ENCODE data around the gene JAKMIP1.

Gene JAKMIP1

DNA sequence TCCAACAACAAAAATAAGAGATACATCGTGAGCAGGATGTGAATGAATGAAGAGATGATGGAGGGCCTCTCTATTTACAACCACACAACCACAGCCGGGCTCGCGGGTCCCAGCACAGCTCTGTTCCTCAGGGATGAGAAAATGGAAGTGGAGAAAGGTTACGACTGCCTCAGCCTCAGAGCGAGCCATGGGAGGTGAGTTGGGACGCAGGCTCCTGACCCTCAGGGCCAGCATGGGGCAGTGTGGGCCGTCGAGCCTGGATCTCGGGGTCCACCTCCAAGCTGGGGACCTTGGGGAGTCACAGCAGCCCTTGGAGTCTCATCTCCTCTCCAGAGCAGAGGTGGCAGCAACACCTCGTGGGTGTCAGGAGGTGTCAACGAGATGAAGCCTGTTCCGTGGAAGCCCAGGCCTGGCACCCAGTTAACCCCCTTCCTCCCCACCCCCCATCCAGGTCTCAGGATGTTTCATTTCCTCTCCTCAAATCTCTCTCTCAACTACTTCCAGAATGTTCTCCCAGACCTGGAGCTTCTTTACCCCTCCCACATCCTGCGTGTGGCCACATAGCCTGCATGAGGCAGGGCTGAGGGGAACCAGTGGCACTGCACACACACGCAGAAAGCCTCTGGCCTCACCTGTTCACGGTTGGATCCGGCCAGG, 208.1 kb downstream of the JAKMIP1 start:
- no peak for DNase-seq (ENCODE audit: low read depth, low spot score)

GRCh38 chr4:5991405-5991804, 208.9 kb downstream of the JAKMIP1 start:
- DNase-seq (ENCODE audit: low read depth, low spot score) = no peak

GRCh38 chr4:5990446-5991160, 209.7 kb downstream of the JAKMIP1 start:
- no peak for DNase-seq (ENCODE audit: low read depth, low spot score)

DNA sequence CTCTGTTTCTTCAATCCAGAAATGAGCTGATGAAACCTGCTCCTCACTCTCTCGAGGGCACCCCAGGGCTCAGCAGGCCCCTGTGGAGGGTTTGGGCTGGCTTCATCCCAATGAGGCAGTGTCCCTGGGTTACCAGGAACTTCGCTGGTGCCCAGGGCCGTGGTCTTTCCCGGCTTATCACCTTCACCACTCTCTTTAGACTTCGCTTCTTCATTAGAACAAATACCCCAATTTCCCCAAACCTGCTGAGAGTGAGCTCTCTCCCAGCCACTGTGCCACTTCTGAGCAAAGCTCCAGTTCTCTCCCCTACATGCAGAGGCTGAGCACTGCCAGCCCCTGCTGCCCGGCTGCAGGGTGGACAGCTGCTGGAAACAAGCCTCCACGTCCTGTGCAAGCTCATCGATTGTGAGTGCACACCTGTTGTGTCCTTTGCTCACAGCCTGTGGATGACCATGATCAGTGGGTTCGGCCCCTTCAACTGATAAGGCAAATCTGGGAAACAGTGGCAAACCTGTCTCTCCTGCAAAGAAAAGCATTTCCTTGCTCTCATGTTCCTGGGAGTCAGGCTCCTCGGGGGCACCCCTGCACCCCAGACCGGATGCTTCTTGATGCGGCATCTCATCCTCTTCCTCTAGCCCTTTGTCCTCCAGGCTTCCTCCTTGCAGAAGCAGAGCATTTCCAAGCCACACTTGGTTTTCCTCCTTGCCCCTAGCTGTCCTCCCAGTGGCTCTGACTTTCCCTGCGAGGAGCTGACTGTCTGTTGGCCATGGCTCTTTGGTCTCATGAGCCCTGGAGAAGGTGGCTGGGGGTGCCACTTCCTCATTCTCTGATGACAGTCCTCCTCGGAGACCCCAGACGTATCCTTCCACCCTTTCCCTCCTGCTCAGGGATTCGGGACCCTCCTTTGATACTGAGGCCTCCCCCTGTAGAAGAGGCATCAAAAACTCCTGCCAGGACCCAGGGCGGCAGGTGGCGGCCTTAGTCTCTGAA, 210.8 kb downstream of the JAKMIP1 start:
- DNase-seq (ENCODE audit: low read depth, low spot score) = no peak

GRCh38 chr4:5988086-5988845, 212.1 kb downstream of the JAKMIP1 start:
- no peak for DNase-seq (ENCODE audit: low read depth, low spot score)

DNA sequence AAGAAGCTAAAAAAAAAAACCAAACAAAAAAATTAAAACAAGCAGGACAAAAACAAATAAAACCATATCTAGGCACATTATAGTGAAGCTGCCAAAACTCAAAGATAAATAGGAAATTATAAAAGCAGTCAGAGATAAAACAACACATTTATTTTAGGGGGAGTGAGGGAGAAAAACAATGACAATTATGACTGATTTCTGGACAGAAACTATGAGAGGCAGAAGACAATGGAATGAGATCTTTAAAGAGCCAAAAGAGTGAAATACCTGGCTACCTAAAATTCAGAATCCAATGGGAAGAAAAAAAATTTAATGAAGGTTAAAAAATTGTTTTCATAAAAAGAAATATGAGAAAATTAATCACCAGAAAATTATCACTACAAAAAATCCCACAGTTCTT, 215.5 kb downstream of the JAKMIP1 start:
- no peak for DNase-seq (ENCODE audit: low read depth, low spot score)

- DNase-seq (ENCODE audit: low read depth, low spot score) = no peak
Measured at GRCh38 chr4:5982156-5982973, 218.0 kb downstream of the JAKMIP1 start.

DNA sequence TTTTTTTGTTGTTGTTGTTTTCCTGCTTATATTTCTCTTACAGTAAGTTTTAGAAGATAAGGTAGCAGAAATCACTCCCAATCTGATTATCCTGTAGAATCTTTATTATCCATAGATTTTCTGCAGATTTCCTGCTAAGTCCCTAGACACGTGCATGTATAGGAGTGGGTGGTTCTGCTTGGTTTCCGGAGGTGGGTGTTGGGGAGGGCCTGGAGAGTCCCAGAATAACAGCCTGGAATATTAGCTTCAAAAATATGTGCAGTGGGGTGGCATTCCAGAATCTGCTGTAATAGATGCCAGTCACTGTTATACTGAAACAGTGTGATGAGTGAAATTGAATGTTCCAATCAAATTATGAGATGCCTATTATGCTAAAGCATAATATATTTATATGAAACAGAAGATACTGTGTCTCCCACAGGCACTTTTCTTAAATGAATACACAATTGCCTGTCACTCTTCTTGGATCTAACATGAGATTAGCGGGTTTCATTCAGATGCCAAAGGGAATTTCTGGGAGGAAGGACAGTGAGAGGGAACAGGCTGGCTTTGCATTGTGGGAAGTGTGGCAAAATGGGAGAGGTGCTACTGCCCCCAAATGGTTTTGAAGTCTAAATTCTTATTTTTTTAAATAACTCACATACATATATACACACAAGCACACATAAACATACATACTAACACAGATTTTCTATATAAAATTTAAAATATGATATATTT, 219.8 kb downstream of the JAKMIP1 start:
- no peak for DNase-seq (ENCODE audit: low read depth, low spot score)

DNA sequence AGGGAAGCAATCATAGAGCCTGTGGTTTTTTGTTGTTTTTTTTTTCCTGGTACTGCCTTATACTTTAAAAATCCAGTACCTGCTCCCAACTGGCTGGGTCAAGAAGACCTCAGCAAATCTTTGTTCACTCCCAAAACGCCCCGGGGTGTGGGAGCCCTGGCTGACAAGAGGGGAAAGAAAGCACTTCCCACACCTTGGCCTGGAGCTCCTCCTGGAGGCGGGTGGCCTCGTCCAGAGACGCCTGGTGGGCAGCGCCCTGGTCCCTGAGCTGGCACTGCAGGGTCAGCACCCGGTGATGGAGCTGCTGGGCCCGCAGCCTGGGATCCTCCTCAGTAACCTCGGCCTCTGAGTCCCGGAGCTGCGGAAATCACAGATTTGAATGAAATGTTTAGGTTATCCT, 220.4 kb downstream of the JAKMIP1 start:
- peak; percentile 40 for DNase-seq (ENCODE audit: low read depth, low spot score)

DNA sequence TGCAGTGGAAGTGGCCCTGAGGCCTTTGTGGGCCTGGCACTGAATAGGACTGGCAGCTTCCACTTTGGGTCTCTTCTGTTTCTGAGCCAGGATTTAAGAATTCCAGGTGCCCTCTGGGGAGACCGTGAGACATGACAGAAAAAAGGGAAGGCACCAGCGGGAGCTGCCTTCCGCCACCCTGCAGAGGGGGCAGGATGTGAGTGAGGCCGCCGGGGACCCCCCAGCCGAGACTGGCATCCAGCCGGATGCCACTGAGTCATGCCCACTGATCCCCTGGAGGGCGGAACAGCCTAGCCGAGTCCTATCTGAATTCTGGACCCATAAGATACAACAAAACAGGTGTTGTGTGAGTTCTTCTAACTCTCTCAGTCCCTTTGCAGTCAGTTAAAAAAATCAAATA, 223.4 kb downstream of the JAKMIP1 start:
- DNase-seq (ENCODE audit: low read depth, low spot score) = no peak

DNA sequence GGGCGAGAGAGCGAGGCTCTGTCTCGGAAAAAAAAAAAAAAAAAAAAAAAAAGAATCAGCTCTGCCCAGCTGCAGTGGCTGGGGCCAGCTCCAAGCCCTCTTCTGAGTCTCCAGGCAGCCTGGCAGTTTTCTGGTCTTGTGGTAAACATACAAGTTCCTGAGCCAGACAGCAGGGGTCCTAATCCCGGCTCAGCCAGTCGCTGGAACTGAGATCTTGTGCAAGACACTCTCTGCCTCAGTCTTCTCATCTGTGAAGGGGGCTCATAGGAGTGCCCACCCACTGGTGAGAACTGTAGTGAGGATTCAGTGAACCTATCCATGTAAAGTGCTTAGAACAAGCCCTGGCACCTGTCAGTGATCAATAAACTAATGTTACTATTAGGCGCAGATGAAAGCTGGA, 223.9 kb downstream of the JAKMIP1 start:
- no peak for DNase-seq (ENCODE audit: low read depth, low spot score)

Data from astrocyte of the hippocampus (primary cell).